ENCODE results near the gene NYAP2. TPM values are rescaled to one million over a fixed set of nuclear protein-coding genes. Genes with fewer than 3 reads are reported as not detected.

NYAP2 gene
- polyA plus RNA-seq, 2 donors: 0.08 to 0.09 TPM

DNA sequence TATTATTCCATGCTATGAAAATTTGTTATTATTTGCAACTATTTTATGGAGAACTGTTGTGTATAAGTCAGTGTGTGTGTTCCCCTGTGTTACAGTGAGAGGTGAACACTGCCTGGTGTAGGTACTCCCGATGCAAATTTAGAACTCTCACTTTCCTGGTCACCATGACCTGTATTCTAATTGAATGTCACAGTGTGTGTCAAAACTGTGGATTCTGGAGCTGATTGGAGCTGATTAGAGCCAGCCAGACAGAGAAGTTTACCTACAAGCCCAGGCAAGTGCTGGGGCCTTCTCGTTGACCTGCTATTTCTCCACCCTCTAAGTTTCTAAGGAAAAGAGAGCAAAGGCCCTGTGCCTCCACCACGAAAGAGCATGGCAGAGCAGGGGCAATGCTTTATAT, 216.0 kb downstream of the NYAP2 start:
- no peak overlapping the region for H3K4me3 ChIP-seq (ENCODE audit: low read depth in 1 of 2, low read length in 2 of 2)
- H3K4me1 ChIP-seq (ENCODE audit: control insufficient read depth in 2 of 2, insufficient read depth in 2 of 2, low read length in 1 of 2): no peaks in the 10 kb centered on the region
- H3K36me3 ChIP-seq (ENCODE audit: control insufficient read depth in 2 of 2, insufficient read depth in 2 of 2, low read length in 1 of 2): no peaks in the 10 kb centered on the region
- H3K9me3 ChIP-seq (ENCODE audit: control insufficient read depth in 2 of 2, insufficient read depth in 1 of 2, low read depth in 1 of 2, low read length in 1 of 2): no peaks in the 10 kb centered on the region
- H3K27me3 ChIP-seq (ENCODE audit: control insufficient read depth in 1 of 2, insufficient read depth in 2 of 2, low read length in 2 of 2): no peaks in the 10 kb centered on the region
- WGBS, 2 donors: 47 to 51% methylated on average over 3 of the region's 3 CpGs
- H3K27ac ChIP-seq (ENCODE audit: low read depth in 2 of 2, low read length in 1 of 2): no peak overlapping the region

GRCh38 chr2:225616372-225616771, 216.9 kb downstream of the NYAP2 start:
- Histone ChIP-seq H3K4me3 (ENCODE audit: low read depth in 1 of 2, low read length in 2 of 2) (no peak overlapping the region), H3K27me3 (ENCODE audit: control insufficient read depth in 1 of 2, insufficient read depth in 2 of 2, low read length in 2 of 2) (no peaks in the 10 kb centered on the region), H3K27ac (ENCODE audit: low read depth in 2 of 2, low read length in 1 of 2) (no peak overlapping the region), H3K9me3 (ENCODE audit: control insufficient read depth in 2 of 2, insufficient read depth in 1 of 2, low read depth in 1 of 2, low read length in 1 of 2) (no peaks in the 10 kb centered on the region), H3K4me1 (ENCODE audit: control insufficient read depth in 2 of 2, insufficient read depth in 2 of 2, low read length in 1 of 2) (no peaks in the 10 kb centered on the region), H3K36me3 (ENCODE audit: control insufficient read depth in 2 of 2, insufficient read depth in 2 of 2, low read length in 1 of 2) (no peaks in the 10 kb centered on the region)
- 74 to 76% methylated on average over 4 of the region's 4 CpGs for WGBS, 2 donors

DNA sequence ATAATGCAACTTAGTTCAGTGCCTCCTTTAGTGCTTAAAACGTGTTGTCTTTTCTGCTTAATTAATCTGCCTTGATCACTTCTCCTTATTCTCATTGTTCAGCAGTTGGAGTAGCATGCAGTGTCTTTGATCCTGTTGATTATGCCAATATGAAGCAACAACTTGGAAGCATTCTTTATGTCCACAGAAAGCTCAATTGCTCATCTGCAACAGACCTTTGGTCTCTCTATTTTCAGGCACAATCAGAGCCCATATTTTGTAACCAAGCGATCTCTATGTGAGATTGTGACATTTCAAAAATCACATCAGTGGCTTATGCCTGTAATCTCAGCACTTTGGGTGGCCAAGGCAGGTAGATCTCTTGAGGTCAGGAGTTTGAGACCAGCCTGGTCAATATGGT, 217.3 kb downstream of the NYAP2 start:
- no peak overlapping the region for H3K27ac ChIP-seq (ENCODE audit: low read depth in 2 of 2, low read length in 1 of 2)
- no peaks in the 10 kb centered on the region for H3K36me3 ChIP-seq (ENCODE audit: control insufficient read depth in 2 of 2, insufficient read depth in 2 of 2, low read length in 1 of 2)
- WGBS, 2 donors: 71 to 82% methylated on average over 2 of the region's 2 CpGs
- H3K4me3 ChIP-seq (ENCODE audit: low read depth in 1 of 2, low read length in 2 of 2): no peak overlapping the region
- H3K4me1 ChIP-seq (ENCODE audit: control insufficient read depth in 2 of 2, insufficient read depth in 2 of 2, low read length in 1 of 2): no peaks in the 10 kb centered on the region
- H3K9me3 ChIP-seq (ENCODE audit: control insufficient read depth in 2 of 2, insufficient read depth in 1 of 2, low read depth in 1 of 2, low read length in 1 of 2): no peaks in the 10 kb centered on the region
- no peaks in the 10 kb centered on the region for H3K27me3 ChIP-seq (ENCODE audit: control insufficient read depth in 1 of 2, insufficient read depth in 2 of 2, low read length in 2 of 2)

DNA sequence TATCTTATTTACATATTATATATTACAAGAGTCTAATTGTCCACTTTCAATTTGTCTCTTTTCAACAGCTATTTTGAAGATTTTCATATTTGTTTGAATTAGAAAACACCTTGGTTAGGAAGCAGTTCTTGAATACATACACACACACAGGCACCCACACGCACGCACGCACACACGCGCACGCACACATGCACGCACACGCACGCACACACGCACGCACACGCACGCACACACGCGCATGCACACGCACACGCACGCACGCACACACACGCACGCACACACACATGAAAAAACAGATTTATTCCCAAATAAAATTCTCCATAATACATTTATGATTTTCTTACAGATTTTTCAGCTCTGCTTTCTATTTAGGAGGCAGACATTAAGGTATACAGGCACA, 220.7 kb downstream of the NYAP2 start:
- H3K9me3 ChIP-seq (ENCODE audit: control insufficient read depth in 2 of 2, insufficient read depth in 1 of 2, low read depth in 1 of 2, low read length in 1 of 2): no peaks in the 10 kb centered on the region
- WGBS, 2 donors: 87% methylated on average over 21 of the region's 21 CpGs
- no peaks in the 10 kb centered on the region for H3K36me3 ChIP-seq (ENCODE audit: control insufficient read depth in 2 of 2, insufficient read depth in 2 of 2, low read length in 1 of 2)
- H3K4me1 ChIP-seq (ENCODE audit: control insufficient read depth in 2 of 2, insufficient read depth in 2 of 2, low read length in 1 of 2): no peaks in the 10 kb centered on the region
- H3K27me3 ChIP-seq (ENCODE audit: control insufficient read depth in 1 of 2, insufficient read depth in 2 of 2, low read length in 2 of 2): no peaks in the 10 kb centered on the region
- H3K27ac ChIP-seq (ENCODE audit: low read depth in 2 of 2, low read length in 1 of 2): no peak overlapping the region
- H3K4me3 ChIP-seq (ENCODE audit: low read depth in 1 of 2, low read length in 2 of 2): no peak overlapping the region

DNA sequence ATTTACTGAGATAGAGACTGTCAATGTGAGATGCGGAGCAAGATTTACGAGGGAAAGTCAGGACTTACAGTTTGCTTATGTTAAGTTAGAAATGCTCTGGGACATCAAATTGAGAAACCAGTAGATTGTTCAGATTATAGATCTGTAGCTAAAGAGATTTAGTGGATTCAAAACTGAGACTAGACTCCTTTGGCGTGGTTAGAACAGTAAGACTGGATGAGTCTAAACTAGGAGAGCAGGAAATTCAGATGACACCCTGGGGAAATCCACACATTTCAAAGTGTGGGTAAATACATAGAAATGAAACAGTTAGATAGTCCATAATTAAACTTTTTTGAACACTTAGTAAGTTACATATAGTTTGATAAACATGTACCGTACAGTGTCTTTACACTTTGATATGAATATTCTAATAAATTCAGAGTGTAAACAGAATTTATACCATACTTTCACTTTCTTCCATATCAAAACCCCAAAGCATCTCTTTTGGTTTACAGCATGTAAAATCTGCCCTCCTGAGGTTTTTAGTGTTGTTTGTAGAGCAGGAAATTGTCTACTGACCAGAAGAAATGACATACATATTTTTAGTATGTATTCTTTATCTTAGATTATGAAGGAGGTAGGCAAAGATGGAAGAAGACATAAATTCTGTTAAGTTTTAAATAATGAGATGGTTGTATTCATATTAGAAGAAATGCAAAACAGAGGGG, 231.5 kb downstream of the NYAP2 start:
- no peaks in the 10 kb centered on the region for H3K27me3 ChIP-seq (ENCODE audit: control insufficient read depth in 1 of 2, insufficient read depth in 2 of 2, low read length in 2 of 2)
- no peak overlapping the region for H3K27ac ChIP-seq (ENCODE audit: low read depth in 2 of 2, low read length in 1 of 2)
- H3K4me3 ChIP-seq (ENCODE audit: low read depth in 1 of 2, low read length in 2 of 2): no peak overlapping the region
- no peaks in the 10 kb centered on the region for H3K4me1 ChIP-seq (ENCODE audit: control insufficient read depth in 2 of 2, insufficient read depth in 2 of 2, low read length in 1 of 2)
- H3K36me3 ChIP-seq (ENCODE audit: control insufficient read depth in 2 of 2, insufficient read depth in 2 of 2, low read length in 1 of 2): no peaks in the 10 kb centered on the region
- H3K9me3 ChIP-seq (ENCODE audit: control insufficient read depth in 2 of 2, insufficient read depth in 1 of 2, low read depth in 1 of 2, low read length in 1 of 2): no peaks in the 10 kb centered on the region
- 87 to 91% methylated on average over 4 of the region's 4 CpGs for WGBS, 2 donors

GRCh38 chr2:225632351-225632750, 232.8 kb downstream of the NYAP2 start:
- no peak overlapping the region for H3K27ac ChIP-seq (ENCODE audit: low read depth in 2 of 2, low read length in 1 of 2)
- no peaks in the 10 kb centered on the region for H3K36me3 ChIP-seq (ENCODE audit: control insufficient read depth in 2 of 2, insufficient read depth in 2 of 2, low read length in 1 of 2)
- no peak overlapping the region for H3K4me3 ChIP-seq (ENCODE audit: low read depth in 1 of 2, low read length in 2 of 2)
- 82 to 92% methylated on average over 3 of the region's 3 CpGs for WGBS, 2 donors
- H3K9me3 ChIP-seq (ENCODE audit: control insufficient read depth in 2 of 2, insufficient read depth in 1 of 2, low read depth in 1 of 2, low read length in 1 of 2): no peaks in the 10 kb centered on the region
- no peaks in the 10 kb centered on the region for H3K4me1 ChIP-seq (ENCODE audit: control insufficient read depth in 2 of 2, insufficient read depth in 2 of 2, low read length in 1 of 2)
- no peaks in the 10 kb centered on the region for H3K27me3 ChIP-seq (ENCODE audit: control insufficient read depth in 1 of 2, insufficient read depth in 2 of 2, low read length in 2 of 2)

DNA sequence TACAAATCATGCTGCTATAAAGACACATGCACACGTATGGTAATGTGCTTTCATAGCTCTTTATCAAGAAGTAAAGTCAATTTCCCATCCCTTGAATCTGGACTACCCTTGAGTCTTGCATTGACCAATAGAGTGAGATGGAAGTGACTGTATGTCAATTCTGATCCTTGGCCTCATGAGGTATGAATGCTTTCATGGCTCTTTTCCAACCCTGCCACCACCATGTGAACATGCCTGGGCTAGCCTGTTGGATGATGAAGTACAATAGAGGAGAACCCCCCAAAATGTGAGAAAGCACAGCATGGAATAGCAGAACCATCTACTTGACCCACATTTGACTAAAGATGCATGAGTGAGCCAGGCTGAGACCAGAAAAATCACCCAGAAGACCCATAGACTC, 237.0 kb downstream of the NYAP2 start:
- Histone ChIP-seq H3K9me3 (ENCODE audit: control insufficient read depth in 2 of 2, insufficient read depth in 1 of 2, low read depth in 1 of 2, low read length in 1 of 2) (no peaks in the 10 kb centered on the region), H3K27me3 (ENCODE audit: control insufficient read depth in 1 of 2, insufficient read depth in 2 of 2, low read length in 2 of 2) (no peaks in the 10 kb centered on the region), H3K4me1 (ENCODE audit: control insufficient read depth in 2 of 2, insufficient read depth in 2 of 2, low read length in 1 of 2) (no peaks in the 10 kb centered on the region), H3K4me3 (ENCODE audit: low read depth in 1 of 2, low read length in 2 of 2) (no peak overlapping the region), H3K27ac (ENCODE audit: low read depth in 2 of 2, low read length in 1 of 2) (no peak overlapping the region), H3K36me3 (ENCODE audit: control insufficient read depth in 2 of 2, insufficient read depth in 2 of 2, low read length in 1 of 2) (no peaks in the 10 kb centered on the region)
- 74 to 76% methylated on average over 1 of the region's 1 CpG for WGBS, 2 donors

- Histone ChIP-seq H3K36me3 (ENCODE audit: control insufficient read depth in 2 of 2, insufficient read depth in 2 of 2, low read length in 1 of 2) (no peaks in the 10 kb centered on the region), H3K4me1 (ENCODE audit: control insufficient read depth in 2 of 2, insufficient read depth in 2 of 2, low read length in 1 of 2) (no peaks in the 10 kb centered on the region), H3K27me3 (ENCODE audit: control insufficient read depth in 1 of 2, insufficient read depth in 2 of 2, low read length in 2 of 2) (no peaks in the 10 kb centered on the region), H3K9me3 (ENCODE audit: control insufficient read depth in 2 of 2, insufficient read depth in 1 of 2, low read depth in 1 of 2, low read length in 1 of 2) (no peaks in the 10 kb centered on the region), H3K27ac (ENCODE audit: low read depth in 2 of 2, low read length in 1 of 2) (no peak overlapping the region), H3K4me3 (ENCODE audit: low read depth in 1 of 2, low read length in 2 of 2) (no peak overlapping the region)
- WGBS, 2 donors: 35 to 41% methylated on average over 7 of the region's 7 CpGs
Observed at GRCh38 chr2:225637259-225637658, 237.7 kb downstream of the NYAP2 start.

GRCh38 chr2:225640550-225640949, 241.0 kb downstream of the NYAP2 start:
- no peak overlapping the region for H3K4me3 ChIP-seq (ENCODE audit: low read depth in 1 of 2, low read length in 2 of 2)
- WGBS, 2 donors: 87 to 92% methylated on average over 3 of the region's 3 CpGs

GRCh38 chr2:225649274-225649673, 249.8 kb downstream of the NYAP2 start:
- H3K9me3 ChIP-seq (ENCODE audit: control insufficient read depth in 2 of 2, insufficient read depth in 1 of 2, low read depth in 1 of 2, low read length in 1 of 2): no peaks in the 10 kb centered on the region
- H3K4me1 ChIP-seq (ENCODE audit: control insufficient read depth in 2 of 2, insufficient read depth in 2 of 2, low read length in 1 of 2): no peaks in the 10 kb centered on the region
- no peak overlapping the region for H3K4me3 ChIP-seq (ENCODE audit: low read depth in 1 of 2, low read length in 2 of 2)
- WGBS, 2 donors: 64 to 66% methylated on average over 4 of the region's 4 CpGs
- H3K27ac ChIP-seq (ENCODE audit: low read depth in 2 of 2, low read length in 1 of 2): no peak overlapping the region
- no peaks in the 10 kb centered on the region for H3K36me3 ChIP-seq (ENCODE audit: control insufficient read depth in 2 of 2, insufficient read depth in 2 of 2, low read length in 1 of 2)
- no peaks in the 10 kb centered on the region for H3K27me3 ChIP-seq (ENCODE audit: control insufficient read depth in 1 of 2, insufficient read depth in 2 of 2, low read length in 2 of 2)

More at GRCh38 chr2:225640550-225640949, 241.0 kb downstream of the NYAP2 start:
- H3K27ac ChIP-seq (ENCODE audit: low read depth in 2 of 2, low read length in 1 of 2): no peak overlapping the region
- H3K4me1 ChIP-seq (ENCODE audit: control insufficient read depth in 2 of 2, insufficient read depth in 2 of 2, low read length in 1 of 2): no peaks in the 10 kb centered on the region
- no peaks in the 10 kb centered on the region for H3K9me3 ChIP-seq (ENCODE audit: control insufficient read depth in 2 of 2, insufficient read depth in 1 of 2, low read depth in 1 of 2, low read length in 1 of 2)
- H3K36me3 ChIP-seq (ENCODE audit: control insufficient read depth in 2 of 2, insufficient read depth in 2 of 2, low read length in 1 of 2): no peaks in the 10 kb centered on the region
- H3K27me3 ChIP-seq (ENCODE audit: control insufficient read depth in 1 of 2, insufficient read depth in 2 of 2, low read length in 2 of 2): no peaks in the 10 kb centered on the region

Measured in esophagus (tissue), 2 donors.